ENCODE data around the gene DAZAP1. TPM values are rescaled to one million over a fixed set of nuclear protein-coding genes. Genes with fewer than 3 reads are reported as not detected.

The DAZAP1 gene
- total and polyA plus RNA-seq, 2 of the 4 experiments (the other 2 are of a cell fraction), result 22.0 to 62.8 TPM

DNA sequence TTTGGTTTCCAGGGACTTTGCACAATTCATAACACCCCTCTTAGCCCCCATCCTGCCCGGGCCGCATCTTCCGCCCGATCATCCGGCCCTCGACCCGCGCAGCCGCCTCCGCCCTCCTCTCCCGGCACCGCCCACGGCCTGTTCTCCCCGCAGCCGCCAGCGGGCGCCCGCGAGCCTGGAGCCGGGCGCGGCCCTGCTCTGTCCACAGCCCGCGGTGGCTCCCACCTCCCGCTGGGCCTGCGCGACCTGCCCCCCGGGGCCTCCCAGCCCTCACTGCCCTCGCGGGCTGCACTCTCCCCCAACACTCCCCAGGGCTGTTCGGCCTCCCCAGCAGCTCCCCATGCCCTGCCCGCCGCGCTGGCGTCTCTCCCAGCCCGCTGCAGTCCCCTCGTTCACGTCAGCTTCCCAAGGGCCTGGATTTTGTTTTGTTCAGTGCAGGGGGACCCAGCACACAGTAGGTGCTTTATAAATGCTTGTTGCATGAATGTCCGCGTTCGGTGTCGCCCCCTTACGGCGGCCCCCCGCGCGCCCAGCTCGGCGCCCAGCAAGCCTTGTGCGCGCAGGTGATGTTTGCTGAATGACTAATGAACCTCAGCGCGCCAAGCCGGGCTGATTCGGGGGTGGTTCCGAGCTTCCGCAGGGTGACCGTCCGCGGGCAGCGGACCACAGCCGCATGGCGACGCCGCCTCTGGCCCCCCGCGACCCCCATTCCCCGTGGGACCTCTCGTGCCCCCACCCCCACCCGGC lies 38.0 kb downstream of the DAZAP1 start (continued):
- no peak for TF ChIP-seq RCOR1 (IDR thresholded peaks at IDR 0.05; ENCODE audit: insufficient replicate concordance, low read length)
- no peak for TF ChIP-seq CHD1 (IDR thresholded peaks at IDR 0.05; ENCODE audit: low read depth, low read length)

DNA sequence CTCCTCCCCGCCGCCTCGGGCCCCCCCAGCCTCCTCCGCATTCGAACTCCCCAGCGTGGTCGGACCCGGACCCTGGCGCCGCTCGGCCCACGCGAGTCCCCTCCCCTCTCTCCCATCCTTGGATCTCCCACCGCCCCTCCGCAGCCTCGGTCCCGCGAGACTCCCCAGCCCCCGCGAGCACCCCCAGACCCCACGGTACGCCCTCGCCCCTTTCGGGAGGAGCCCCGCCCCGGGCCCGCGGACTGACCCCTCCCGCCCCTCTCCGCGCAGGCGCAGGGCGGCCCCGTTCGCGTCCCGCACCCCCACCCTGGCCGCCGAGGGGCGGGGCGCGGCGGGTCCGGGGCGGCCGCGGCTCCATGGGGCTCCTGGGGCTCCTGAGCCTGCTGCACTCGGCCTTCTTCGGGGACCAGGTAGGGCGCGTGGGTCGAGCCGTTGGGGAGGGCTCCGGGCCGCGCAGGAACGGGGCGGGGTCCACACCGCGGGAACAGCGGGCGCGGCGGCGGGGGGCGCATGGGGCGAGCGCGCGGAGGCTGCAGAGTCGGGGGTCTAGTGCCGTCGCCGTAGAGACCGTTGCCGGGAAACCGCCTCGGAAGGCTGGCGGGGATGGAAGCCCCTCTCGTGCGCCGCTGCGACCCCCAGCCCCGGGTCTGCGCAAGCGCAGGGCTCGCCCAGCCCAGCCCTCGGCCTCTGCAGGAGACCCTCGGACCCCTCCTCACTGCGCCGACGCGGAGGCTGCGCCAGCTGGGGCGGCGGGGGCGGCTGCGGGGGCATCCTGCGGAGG lies 38.7 kb downstream of the DAZAP1 start:
- H3K27me3 ChIP-seq (ENCODE audit: control insufficient read depth, insufficient read depth, low read length), result peaks cover 42% of the 10 kb centered on the region
- peaks cover 15% of the 10 kb centered on the region for H3K36me3 ChIP-seq (ENCODE audit: control insufficient read depth, insufficient read depth, low read length)
- H4K91ac ChIP-seq (ENCODE audit: insufficient read depth, low read depth, low read length), result no peak overlapping the region
- in situ Hi-C loops (cut with MboI; ENCODE audit: low sequenced_read_pairs) (no loop called here), intact Hi-C loops (cut with micrococcal nuclease) (no loop called here), dilution Hi-C loops (cut with HindIII; ENCODE audit: low sequenced_read_pairs, unreplicated experiment) (no loop called here)
- no peak overlapping the region for H2AK5ac ChIP-seq (ENCODE audit: low read depth, low read length)
- H2BK5ac ChIP-seq (ENCODE audit: low read depth, low read length, poor library complexity, severe bottlenecking), result no peak overlapping the region
- TF ChIP-seq, protein P1, sequence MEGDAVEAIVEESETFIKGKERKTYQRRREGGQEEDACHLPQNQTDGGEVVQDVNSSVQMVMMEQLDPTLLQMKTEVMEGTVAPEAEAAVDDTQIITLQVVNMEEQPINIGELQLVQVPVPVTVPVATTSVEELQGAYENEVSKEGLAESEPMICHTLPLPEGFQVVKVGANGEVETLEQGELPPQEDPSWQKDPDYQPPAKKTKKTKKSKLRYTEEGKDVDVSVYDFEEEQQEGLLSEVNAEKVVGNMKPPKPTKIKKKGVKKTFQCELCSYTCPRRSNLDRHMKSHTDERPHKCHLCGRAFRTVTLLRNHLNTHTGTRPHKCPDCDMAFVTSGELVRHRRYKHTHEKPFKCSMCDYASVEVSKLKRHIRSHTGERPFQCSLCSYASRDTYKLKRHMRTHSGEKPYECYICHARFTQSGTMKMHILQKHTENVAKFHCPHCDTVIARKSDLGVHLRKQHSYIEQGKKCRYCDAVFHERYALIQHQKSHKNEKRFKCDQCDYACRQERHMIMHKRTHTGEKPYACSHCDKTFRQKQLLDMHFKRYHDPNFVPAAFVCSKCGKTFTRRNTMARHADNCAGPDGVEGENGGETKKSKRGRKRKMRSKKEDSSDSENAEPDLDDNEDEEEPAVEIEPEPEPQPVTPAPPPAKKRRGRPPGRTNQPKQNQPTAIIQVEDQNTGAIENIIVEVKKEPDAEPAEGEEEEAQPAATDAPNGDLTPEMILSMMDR (conservative IDR thresholded peaks at IDR 0.05; ENCODE audit: low read depth, low read length), result no peak
- peak; percentile 83; the same call in 1 of the 2 replicates for TF ChIP-seq MAZ (IDR thresholded peaks at IDR 0.05; ENCODE audit: borderline replicate concordance, low read depth, low read length)
- no peak overlapping the region for H4K5ac ChIP-seq (ENCODE audit: low read depth, low read length)
- H3K23ac ChIP-seq (ENCODE audit: low read depth, low read length), result no peak overlapping the region
- H4K20me1 ChIP-seq (ENCODE audit: insufficient read depth, low read length), result peaks cover 53% of the 10 kb centered on the region
- H3K79me1 ChIP-seq (ENCODE audit: low read depth in 1 of 2, low read length in 2 of 2), result peaks cover 11 to 19% of the 10 kb centered on the region in 2 experiments; a peak in 3 of 4 replicates
- no peaks in the 10 kb centered on the region for H3K9me3 ChIP-seq (ENCODE audit: control insufficient read depth, insufficient read depth, low read length)
- DNase-seq (no peak), ATAC-seq (ENCODE audit: low read depth) (peak; percentile 52)
- H2BK20ac ChIP-seq (ENCODE audit: low read depth, low read length), result no peak overlapping the region
- H3K4ac ChIP-seq (ENCODE audit: low read depth, low read length), result no peak overlapping the region
- H3K18ac ChIP-seq (ENCODE audit: low read depth, low read length), result no peak overlapping the region
- H3K9ac ChIP-seq (ENCODE audit: low read depth, low read length), result 0 out of 2 replicates have a peak overlapping the region, but pooled peaks have one; percentile 29
- peak overlapping the region; percentile 85 for H2AFZ ChIP-seq (replicated peaks; ENCODE audit: low read length, poor library complexity)
- no peak overlapping the region for H3K56ac ChIP-seq (ENCODE audit: extremely low read depth, insufficient read depth, low read length)
- no peaks in the 10 kb centered on the region for H3K9me1 ChIP-seq (ENCODE audit: insufficient read depth, low read length)
- peak overlapping the region; percentile 65; the same call in 1 of the 2 replicates for H3K4me2 ChIP-seq (ENCODE audit: low read depth, low read length)
- 2% methylated on average over 47 of the region's 99 CpGs; no CpG with 5 or more reads in 1 of the 2 experiments for WGBS, 2 experiments (ENCODE audit: extremely low coverage in 2 of 2, insufficient read length in 1 of 2)
- no peak overlapping the region for H3K27ac ChIP-seq (ENCODE audit: insufficient read depth, low read length)
- BruUV-seq (replicated peaks), result no TSS peak
- no peak overlapping the region for H2BK15ac ChIP-seq (ENCODE audit: low read depth, low read length)
- peak overlapping the region; percentile 47 for H3K4me3 ChIP-seq (ENCODE audit: insufficient read depth, low read depth, low read length)
- no peak overlapping the region; a peak in 1 of 4 replicates for H4K8ac ChIP-seq (ENCODE audit: low read depth in 2 of 2, low read length in 2 of 2)
- no peak overlapping the region for H2BK120ac ChIP-seq (ENCODE audit: low read depth, low read length)
- peaks cover 5% of the 10 kb centered on the region; the same call in 1 of the 2 replicates for H3K4me1 ChIP-seq (ENCODE audit: control insufficient read depth, insufficient read depth, low read length)
- no peak overlapping the region for H3K14ac ChIP-seq (replicated peaks; ENCODE audit: low read depth, low read length)
- peak overlapping the region; percentile 65 for H2AK9ac ChIP-seq (replicated peaks; ENCODE audit: low read depth, low read length, poor library complexity)
- CTCF ChIA-PET, result no interaction called here
- POLR2A ChIA-PET (ENCODE audit: unreplicated experiment), result no interaction called here
